Endothelial cell of umbilical vein (primary cell): Measurements from ENCODE around the gene GSN. TPM values are rescaled to one million over a fixed set of nuclear protein-coding genes. Genes with fewer than 3 reads are reported as not detected.

Source experiments
- BruUV-seq: library from RNA; stranded (reverse); fragments of 400-500 nt; replicated peaks from 2 replicates; lab custom pipeline; 2021; lab: Mats Ljungman, UMichigan
- CTCF ChIA-PET: fragments of 300-600, 350-600 bp; sonication (Branson Sonifier 250); formaldehyde crosslinking; loops from one replicate; lab custom pipeline; 2021; ENCODE audit warnings: antibody characterized with exemption, inconsistent platforms; lab: Charles Lee
- POLR2A ChIA-PET: fragments of 300-600, 350-600 bp; sonication (Branson Sonifier 250); formaldehyde crosslinking; loops from one replicate; lab custom pipeline; 2021; ENCODE audit warnings: antibody characterized with exemption, inconsistent platforms; lab: Charles Lee
- DNase-seq: peaks from one replicate; pipeline ENCODE4 v3.0.0-alpha.2; 2011; ENCODE audit warnings: low read depth, low spot score
- FAIRE-seq: peaks from 2 replicates; lab custom pipeline; 2011; peaks lifted over from hg19 to GRCh38; lab: Jason Lieb, UNC
- H2AFZ ChIP-seq: 2 replicates; pipeline ENCODE4 v1.6.0; 2012; ENCODE audit warnings: low read depth, low read length, control low read depth, inconsistent platforms
- H3K27ac ChIP-seq: 2 replicates; pipeline ENCODE4 v1.5.1; 2011; ENCODE audit warnings: low read depth, mild to moderate bottlenecking, control low read depth, low read length, moderate library complexity; ENCODE audit not compliant: insufficient read depth
- H3K27me3 ChIP-seq, 2 experiments: 2 replicates each; pipeline versions ENCODE4 v1.6.0 to v1.6.1; 2011; ENCODE audit warnings: low read length in 2 of 2, mixed read lengths in 1 of 2; ENCODE audit not compliant: control insufficient read depth in 2 of 2, insufficient read depth in 2 of 2
- H3K36me3 ChIP-seq, 2 experiments: 2 replicates in 1 of 2; 3 replicates in 1 of 2; pipeline ENCODE4 v1.5.1; 2011; ENCODE audit warnings: low read length in 2 of 2, mild to moderate bottlenecking in 1 of 2, moderate library complexity in 1 of 2; ENCODE audit not compliant: control insufficient read depth in 2 of 2, insufficient read depth in 2 of 2; ENCODE audit errors: extremely low read depth in 1 of 2
- H3K4me1 ChIP-seq: 3 replicates; pipeline ENCODE4 v1.5.1; 2011; ENCODE audit warnings: mild to moderate bottlenecking, low read length; ENCODE audit not compliant: control insufficient read depth, insufficient read depth; ENCODE audit errors: extremely low read depth
- H3K4me2 ChIP-seq: 2 replicates; pipeline ENCODE4 v1.6.1; 2011; ENCODE audit warnings: low read length, control low read depth, mixed read lengths; ENCODE audit not compliant: insufficient read depth
- H3K4me3 ChIP-seq, 3 experiments: fragments of 200-600 bp in 1 of 3; sonication (generic), shearing (Covaris generic) in 1 of 3; replicated peaks in 1 of 3; 2 replicates each; pipeline ENCODE4 v1.5.1; 2011 to 2016; ENCODE audit warnings: control low read depth in 3 of 3, low read length in 3 of 3, mild to moderate bottlenecking in 2 of 3, inconsistent platforms in 1 of 3, low read depth in 1 of 3, moderate library complexity in 1 of 3; ENCODE audit not compliant: insufficient read depth in 1 of 3
- H3K79me2 ChIP-seq: 2 replicates; pipeline ENCODE4 v1.6.0; 2012; ENCODE audit warnings: low read length, inconsistent platforms; ENCODE audit not compliant: control insufficient read depth, insufficient read depth
- H3K9ac ChIP-seq: replicated peaks from 2 replicates; pipeline ENCODE3; 2011; ENCODE audit warnings: low read length, control low read depth; ENCODE audit not compliant: insufficient read depth; ENCODE audit errors: extremely low read depth
- H3K9me1 ChIP-seq: replicated peaks from 3 replicates; pipeline ENCODE4 v1.6.0; 2011; ENCODE audit warnings: mild to moderate bottlenecking, low read length; ENCODE audit not compliant: control insufficient read depth, insufficient read depth; ENCODE audit errors: extremely low read depth
- H3K9me3 ChIP-seq: replicated peaks from 2 replicates; pipeline ENCODE4 v1.5.1; 2012; ENCODE audit warnings: low read length, inconsistent platforms; ENCODE audit not compliant: control insufficient read depth, insufficient read depth
- H4K20me1 ChIP-seq: replicated peaks from 2 replicates; pipeline ENCODE3; 2011; ENCODE audit warnings: mild to moderate bottlenecking, low read length; ENCODE audit not compliant: control insufficient read depth, insufficient read depth; ENCODE audit errors: extremely low read depth
- EZH2 ChIP-seq: IDR thresholded peaks from 2 replicates; pipeline ENCODE4 v1.6.1; 2012; ENCODE audit warnings: borderline replicate concordance, low read depth, mild to moderate bottlenecking, moderate library complexity, low read length, inconsistent platforms; ENCODE audit not compliant: severe bottlenecking
- FOS ChIP-seq: IDR thresholded peaks from 2 replicates; pipeline ENCODE4 v1.6.1; 2011; ENCODE audit warnings: mild to moderate bottlenecking, low read length, moderate library complexity, borderline replicate concordance; ENCODE audit not compliant: insufficient read depth
- GATA2 ChIP-seq: IDR thresholded peaks from 2 replicates; pipeline ENCODE4 v1.7.0; 2011; ENCODE audit warnings: low read depth, mild to moderate bottlenecking, moderate library complexity, mixed read lengths, low read length; ENCODE audit not compliant: insufficient read length, insufficient read depth
- JUN ChIP-seq: IDR thresholded peaks from 2 replicates; pipeline ENCODE4 v1.6.1; 2011; ENCODE audit warnings: borderline replicate concordance, low read depth; ENCODE audit not compliant: insufficient read length, insufficient read depth
- MAX ChIP-seq: IDR thresholded peaks from 2 replicates; pipeline ENCODE4 v1.6.1; 2011; ENCODE audit not compliant: insufficient read depth, insufficient read length
- MYC ChIP-seq: IDR thresholded peaks from one replicate; pipeline ENCODE4 v1.6.1; 2011; ENCODE audit warnings: mild to moderate bottlenecking, low read depth, low read length
- POLR2A ChIP-seq: IDR thresholded peaks from 2 replicates; pipeline ENCODE4 v1.6.1; 2012; ENCODE audit warnings: low read depth, mild to moderate bottlenecking, control low read depth, low read length
- POLR2AphosphoS5 ChIP-seq: IDR thresholded peaks from 2 replicates; pipeline ENCODE4 v1.6.1; 2012; ENCODE audit warnings: low read depth, mild to moderate bottlenecking, control low read depth, low read length, moderate library complexity; ENCODE audit not compliant: insufficient read depth
- dilution Hi-C: fragments of 300-500 bp; cut with MboI; formaldehyde crosslinking; loops from one replicate; pipeline ENCODE4 v1.15.0; 2019; ENCODE audit warnings: low sequenced_read_pairs; ENCODE audit not compliant: extremely low pct_ligation_motif_present
- intact Hi-C: fragments of 100-400 bp; cut with micrococcal nuclease; formaldehyde crosslinking; loops from one replicate; pipeline ENCODE4 v1.10.0; 2022
- polyA plus RNA-seq, 4 experiments: library from polyadenylated mRNA; depleted of rRNA in 3 of 4; stranded (reverse) in 3 of 4; unstranded in 1 of 4; fragments of >200 nt; gene quantifications; 2 replicates each; pipeline versions ENCODE4 v1.2.1 to v1.2.3, GENCODE V29; 2011 to 2012; ENCODE audit warnings: missing spikeins in 1 of 4
- total RNA-seq: library from RNA; stranded (reverse); gene quantifications from 2 replicates; pipeline ENCODE4 v1.2.3, GENCODE V29; 2021
- TF ChIP-seq, protein P1 (sequence below), 2 donors: IDR thresholded peaks; 1 replicate in 1 of 2; 2 replicates in 1 of 2; pipeline ENCODE4 v1.5.1; 2011; ENCODE audit warnings: low read length in 2 of 2, mild to moderate bottlenecking in 2 of 2, moderate library complexity in 2 of 2, control low read depth in 1 of 2, inconsistent platforms in 1 of 2, low read depth in 1 of 2; ENCODE audit not compliant: insufficient read depth in 1 of 2; ENCODE audit errors: extremely low read depth in 1 of 2

The GSN gene
- total and polyA plus RNA-seq, 2 donors (not counting 3 experiments of a cell fraction or from before 2014, with no cell fraction given), result 130 to 232 TPM

DNA sequence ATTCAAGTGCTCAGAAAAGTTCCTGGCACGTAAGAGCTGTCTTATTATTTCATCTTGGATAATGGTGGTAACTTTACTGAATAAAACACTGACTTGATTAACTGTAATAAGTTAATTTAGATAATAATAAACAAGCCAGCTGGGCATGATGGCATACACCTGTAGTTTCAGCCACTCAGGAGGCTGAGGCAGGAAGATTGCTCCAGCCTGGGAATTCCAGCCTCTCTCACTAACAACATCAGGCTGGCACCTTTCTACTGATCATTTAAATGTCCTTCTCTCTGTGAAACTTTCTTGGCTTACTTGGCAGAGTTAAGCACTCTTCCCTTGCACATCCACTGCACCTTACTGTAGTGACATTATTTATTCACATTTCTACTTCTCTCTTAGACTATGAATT lies 82.1 kb downstream of the GSN start:
- no peaks in the 10 kb centered on the region for H4K20me1 ChIP-seq
- intact Hi-C loops, result no loop called here
- H3K4me1 ChIP-seq, result peaks cover 42% of the 10 kb centered on the region
- H3K27ac ChIP-seq, result no peak overlapping the region
- dilution Hi-C loops, result no loop called here
- no TSS peak for BruUV-seq
- no peaks in the 10 kb centered on the region for H3K9me1 ChIP-seq
- H3K79me2 ChIP-seq, result peaks cover 6% of the 10 kb centered on the region
- POLR2A ChIA-PET, result no interaction called here
- DNase-seq (no peak), FAIRE-seq (no peak)
- no peak overlapping the region for H3K4me3 ChIP-seq
- H3K9ac ChIP-seq, result no peak overlapping the region
- H3K9me3 ChIP-seq, result no peaks in the 10 kb centered on the region
- CTCF ChIA-PET, result interaction anchor here (1.3 to 2.0 kb wide), 5 partner anchors 13 to 71 kb away, joined by 3 to 34 read pairs (median 8); no protein-coding TSS in a partner anchor
- no peaks in the 10 kb centered on the region for H3K27me3 ChIP-seq
- no peak overlapping the region for H3K4me2 ChIP-seq
- TF ChIP-seq, protein P1, sequence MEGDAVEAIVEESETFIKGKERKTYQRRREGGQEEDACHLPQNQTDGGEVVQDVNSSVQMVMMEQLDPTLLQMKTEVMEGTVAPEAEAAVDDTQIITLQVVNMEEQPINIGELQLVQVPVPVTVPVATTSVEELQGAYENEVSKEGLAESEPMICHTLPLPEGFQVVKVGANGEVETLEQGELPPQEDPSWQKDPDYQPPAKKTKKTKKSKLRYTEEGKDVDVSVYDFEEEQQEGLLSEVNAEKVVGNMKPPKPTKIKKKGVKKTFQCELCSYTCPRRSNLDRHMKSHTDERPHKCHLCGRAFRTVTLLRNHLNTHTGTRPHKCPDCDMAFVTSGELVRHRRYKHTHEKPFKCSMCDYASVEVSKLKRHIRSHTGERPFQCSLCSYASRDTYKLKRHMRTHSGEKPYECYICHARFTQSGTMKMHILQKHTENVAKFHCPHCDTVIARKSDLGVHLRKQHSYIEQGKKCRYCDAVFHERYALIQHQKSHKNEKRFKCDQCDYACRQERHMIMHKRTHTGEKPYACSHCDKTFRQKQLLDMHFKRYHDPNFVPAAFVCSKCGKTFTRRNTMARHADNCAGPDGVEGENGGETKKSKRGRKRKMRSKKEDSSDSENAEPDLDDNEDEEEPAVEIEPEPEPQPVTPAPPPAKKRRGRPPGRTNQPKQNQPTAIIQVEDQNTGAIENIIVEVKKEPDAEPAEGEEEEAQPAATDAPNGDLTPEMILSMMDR (IDR thresholded peaks at IDR 0.05; ENCODE audit: extremely low read depth in 1 of 2, insufficient read depth in 1 of 2, low read depth in 1 of 2, low read length in 2 of 2), result no peak
- H3K36me3 ChIP-seq, result peaks cover 22 to 33% of the 10 kb centered on the region in 2 experiments
- H2AFZ ChIP-seq, result no peak overlapping the region

DNA sequence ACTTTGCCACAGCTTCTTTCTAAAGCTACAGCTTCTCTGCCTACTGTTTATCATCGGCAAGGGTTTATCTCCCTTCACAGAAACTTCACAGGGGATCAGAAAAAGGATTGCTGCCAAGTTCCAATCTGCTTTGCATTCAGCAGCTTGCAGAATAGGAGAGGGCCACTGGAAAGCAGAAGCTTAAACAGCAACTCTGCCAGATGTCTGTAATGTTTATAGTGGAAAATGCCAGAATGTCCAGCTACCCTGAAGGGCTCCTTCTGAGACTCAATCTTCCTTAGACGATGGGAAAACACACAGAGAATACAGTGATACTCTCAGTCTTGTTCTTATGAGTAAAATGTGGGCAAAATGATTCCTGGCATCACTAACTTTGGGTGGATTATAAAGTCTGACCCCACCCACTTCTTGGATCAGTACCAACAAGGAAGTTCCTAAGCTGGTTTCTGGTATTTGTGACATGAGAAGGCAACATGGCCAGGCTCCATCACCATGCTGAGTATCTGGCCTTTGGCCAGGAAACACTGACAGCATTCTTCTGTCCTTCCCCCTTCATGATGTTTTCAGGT lies 83.1 kb downstream of the GSN start:
- peaks cover 19 to 36% of the 10 kb centered on the region in 2 experiments for H3K36me3 ChIP-seq
- H4K20me1 ChIP-seq, result no peaks in the 10 kb centered on the region
- H3K27ac ChIP-seq, result peak overlapping the region; percentile 66
- H3K9me3 ChIP-seq, result no peaks in the 10 kb centered on the region
- no peak for TF ChIP-seq EZH2
- peak; percentile 61 for TF ChIP-seq MAX
- TF ChIP-seq POLR2AphosphoS5, result peak; percentile 29
- no peak for TF ChIP-seq FOS
- TF ChIP-seq POLR2A, result no peak
- TF ChIP-seq JUN, result peak; percentile 42
- no peak for TF ChIP-seq GATA2
- TF ChIP-seq, protein P1 (IDR thresholded peaks at IDR 0.05; ENCODE audit: extremely low read depth in 1 of 2, insufficient read depth in 1 of 2, low read depth in 1 of 2, low read length in 2 of 2), result no peak
- no peak for TF ChIP-seq MYC
- dilution Hi-C loops, result no loop called here
- intact Hi-C loops, result loop anchor here (1.0 kb wide), 1 partner anchor 19 kb away; the partner anchor contains the start of gene STOM
- peak overlapping the region; percentile 49 for H3K4me2 ChIP-seq
- ChIA-PET POLR2A (interaction anchor here (0.6 to 1.0 kb wide), 3 partner anchors 9 to 49 kb away, joined by 3 to 7 read pairs (median 4); no protein-coding TSS in a partner anchor), CTCF (interaction anchor here (1.1 to 2.0 kb wide), 13 partner anchors 10 to 73 kb away, joined by 3 to 34 read pairs (median 5); no protein-coding TSS in a partner anchor)
- peak overlapping the region; percentile 32 for H3K9ac ChIP-seq
- H3K4me3 ChIP-seq, result no peak overlapping the region
- peak; percentile 82 for FAIRE-seq
- H3K4me1 ChIP-seq, result peaks cover 52% of the 10 kb centered on the region
- BruUV-seq, result no TSS peak
- no peak overlapping the region for H2AFZ ChIP-seq
- DNase-seq, result peak; percentile 98
- H3K79me2 ChIP-seq, result peaks cover 13% of the 10 kb centered on the region
- H3K27me3 ChIP-seq, result no peaks in the 10 kb centered on the region
- H3K9me1 ChIP-seq, result no peaks in the 10 kb centered on the region
